ENCODE measurements around the gene FAM120B.

GRCh38 chr6:170449835-170450753 lies 143.5 kb downstream of the FAM120B start:
- no peak for TF ChIP-seq EZH2 (IDR thresholded peaks at IDR 0.05)
- TF ChIP-seq, protein P1, sequence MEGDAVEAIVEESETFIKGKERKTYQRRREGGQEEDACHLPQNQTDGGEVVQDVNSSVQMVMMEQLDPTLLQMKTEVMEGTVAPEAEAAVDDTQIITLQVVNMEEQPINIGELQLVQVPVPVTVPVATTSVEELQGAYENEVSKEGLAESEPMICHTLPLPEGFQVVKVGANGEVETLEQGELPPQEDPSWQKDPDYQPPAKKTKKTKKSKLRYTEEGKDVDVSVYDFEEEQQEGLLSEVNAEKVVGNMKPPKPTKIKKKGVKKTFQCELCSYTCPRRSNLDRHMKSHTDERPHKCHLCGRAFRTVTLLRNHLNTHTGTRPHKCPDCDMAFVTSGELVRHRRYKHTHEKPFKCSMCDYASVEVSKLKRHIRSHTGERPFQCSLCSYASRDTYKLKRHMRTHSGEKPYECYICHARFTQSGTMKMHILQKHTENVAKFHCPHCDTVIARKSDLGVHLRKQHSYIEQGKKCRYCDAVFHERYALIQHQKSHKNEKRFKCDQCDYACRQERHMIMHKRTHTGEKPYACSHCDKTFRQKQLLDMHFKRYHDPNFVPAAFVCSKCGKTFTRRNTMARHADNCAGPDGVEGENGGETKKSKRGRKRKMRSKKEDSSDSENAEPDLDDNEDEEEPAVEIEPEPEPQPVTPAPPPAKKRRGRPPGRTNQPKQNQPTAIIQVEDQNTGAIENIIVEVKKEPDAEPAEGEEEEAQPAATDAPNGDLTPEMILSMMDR (IDR thresholded peaks at IDR 0.05) = no peak
